ENCODE measurements around the gene CCDC80.

CCDC80 gene

DNA sequence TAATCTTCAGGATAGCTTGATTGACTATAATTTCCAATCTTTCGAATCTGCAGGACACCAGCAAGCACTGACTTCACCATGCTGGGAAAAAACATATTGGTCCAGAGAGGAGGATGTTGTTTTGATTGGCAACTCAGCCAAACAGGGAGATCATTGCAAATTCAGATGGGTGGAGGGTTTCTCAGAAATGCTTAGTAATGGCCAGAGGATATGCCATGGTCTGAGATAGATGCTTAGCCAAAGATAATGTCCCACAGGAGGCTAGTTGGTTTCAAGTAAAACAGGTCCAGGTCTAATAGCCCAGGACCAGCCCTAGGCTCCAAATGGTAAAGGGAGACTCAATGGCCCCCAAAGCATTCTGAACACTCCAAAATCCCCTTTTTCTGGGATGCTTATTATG is 46.7 kb upstream of the CCDC80 start:
- H3K4me3 ChIP-seq (ENCODE audit: low read depth, low read length), result no peak overlapping the region
- no peaks in the 10 kb centered on the region for H3K27me3 ChIP-seq
- no peaks in the 10 kb centered on the region for H3K9me3 ChIP-seq
- DNase-seq, result no peak
- TF ChIP-seq, protein P1, sequence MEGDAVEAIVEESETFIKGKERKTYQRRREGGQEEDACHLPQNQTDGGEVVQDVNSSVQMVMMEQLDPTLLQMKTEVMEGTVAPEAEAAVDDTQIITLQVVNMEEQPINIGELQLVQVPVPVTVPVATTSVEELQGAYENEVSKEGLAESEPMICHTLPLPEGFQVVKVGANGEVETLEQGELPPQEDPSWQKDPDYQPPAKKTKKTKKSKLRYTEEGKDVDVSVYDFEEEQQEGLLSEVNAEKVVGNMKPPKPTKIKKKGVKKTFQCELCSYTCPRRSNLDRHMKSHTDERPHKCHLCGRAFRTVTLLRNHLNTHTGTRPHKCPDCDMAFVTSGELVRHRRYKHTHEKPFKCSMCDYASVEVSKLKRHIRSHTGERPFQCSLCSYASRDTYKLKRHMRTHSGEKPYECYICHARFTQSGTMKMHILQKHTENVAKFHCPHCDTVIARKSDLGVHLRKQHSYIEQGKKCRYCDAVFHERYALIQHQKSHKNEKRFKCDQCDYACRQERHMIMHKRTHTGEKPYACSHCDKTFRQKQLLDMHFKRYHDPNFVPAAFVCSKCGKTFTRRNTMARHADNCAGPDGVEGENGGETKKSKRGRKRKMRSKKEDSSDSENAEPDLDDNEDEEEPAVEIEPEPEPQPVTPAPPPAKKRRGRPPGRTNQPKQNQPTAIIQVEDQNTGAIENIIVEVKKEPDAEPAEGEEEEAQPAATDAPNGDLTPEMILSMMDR (IDR thresholded peaks at IDR 0.05; ENCODE audit: low read depth, low read length), result no peak
- H3K36me3 ChIP-seq, result no peaks in the 10 kb centered on the region
- H3K4me1 ChIP-seq, result no peaks in the 10 kb centered on the region

DNA sequence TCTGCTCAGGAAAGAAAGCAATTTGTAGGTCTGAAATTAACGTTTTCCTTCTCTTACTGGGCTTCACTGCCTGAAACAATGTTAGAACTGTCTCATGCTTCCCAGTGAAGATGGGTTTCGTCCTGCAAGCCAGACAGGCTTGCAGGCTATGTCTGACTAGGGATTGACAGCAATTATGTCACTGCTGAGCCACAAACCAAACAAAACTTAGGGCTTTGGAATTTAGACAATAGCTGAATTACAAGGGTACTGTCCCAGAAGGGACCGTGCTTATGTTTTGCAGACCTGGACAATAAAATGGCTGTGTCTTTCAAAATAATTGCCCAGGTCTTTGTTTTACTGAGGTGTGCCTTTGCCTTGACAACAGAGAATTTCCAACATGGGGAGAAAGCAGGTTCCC is 46.3 kb upstream of the CCDC80 start:
- DNase-seq, result no peak
- no peak overlapping the region for H3K4me3 ChIP-seq (ENCODE audit: low read depth, low read length)
- H3K9me3 ChIP-seq, result no peaks in the 10 kb centered on the region
- TF ChIP-seq, protein P1 (IDR thresholded peaks at IDR 0.05; ENCODE audit: low read depth, low read length), result no peak
- no peaks in the 10 kb centered on the region for H3K4me1 ChIP-seq
- H3K36me3 ChIP-seq, result no peaks in the 10 kb centered on the region
- no peaks in the 10 kb centered on the region for H3K27me3 ChIP-seq

DNA sequence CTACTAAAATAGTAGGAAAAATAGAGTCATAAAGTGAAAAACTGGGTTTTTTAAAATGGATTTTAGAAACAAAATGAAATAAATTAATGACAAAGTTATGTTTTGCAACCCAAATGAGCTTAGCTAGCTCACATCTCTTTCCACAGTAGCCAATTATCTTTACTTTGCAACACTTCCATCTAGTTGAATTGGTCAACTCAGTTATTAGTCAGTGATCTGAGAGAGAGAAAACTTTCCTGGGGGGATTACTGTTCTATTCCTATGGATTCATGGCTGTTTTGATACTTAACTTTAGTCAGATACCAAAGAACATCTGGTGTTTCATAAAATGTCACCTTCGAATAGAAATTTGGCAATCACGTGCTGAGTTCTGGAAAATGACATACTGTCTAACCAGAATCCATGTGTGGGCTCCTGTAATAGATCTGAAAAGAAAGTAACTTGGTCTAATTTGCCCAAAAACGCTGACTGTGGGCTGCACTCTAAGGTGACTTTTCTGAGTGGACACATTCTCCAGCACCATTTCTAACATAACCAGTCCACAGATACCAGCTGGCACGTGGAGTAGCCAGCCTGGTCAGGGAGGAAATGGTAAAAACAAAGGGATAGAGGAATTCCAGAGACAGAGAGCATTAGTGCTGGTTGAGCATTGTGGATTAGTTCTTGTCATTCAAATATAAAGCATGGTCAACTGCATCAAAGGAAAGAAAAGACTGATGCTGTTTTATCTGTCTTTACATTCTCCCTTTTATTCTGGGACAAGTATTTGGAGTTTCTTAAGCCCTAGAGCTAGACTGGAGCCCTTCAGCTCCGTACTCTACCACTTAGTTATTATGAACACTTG is 45.2 kb upstream of the CCDC80 start:
- TF ChIP-seq, protein P1 (IDR thresholded peaks at IDR 0.05; ENCODE audit: low read depth, low read length), result no peak
- Histone ChIP-seq H3K4me3 (ENCODE audit: low read depth, low read length) (no peak overlapping the region), H3K27me3 (no peaks in the 10 kb centered on the region), H3K36me3 (no peaks in the 10 kb centered on the region), H3K9me3 (no peaks in the 10 kb centered on the region), H3K4me1 (no peaks in the 10 kb centered on the region)
- no peak for DNase-seq

DNA sequence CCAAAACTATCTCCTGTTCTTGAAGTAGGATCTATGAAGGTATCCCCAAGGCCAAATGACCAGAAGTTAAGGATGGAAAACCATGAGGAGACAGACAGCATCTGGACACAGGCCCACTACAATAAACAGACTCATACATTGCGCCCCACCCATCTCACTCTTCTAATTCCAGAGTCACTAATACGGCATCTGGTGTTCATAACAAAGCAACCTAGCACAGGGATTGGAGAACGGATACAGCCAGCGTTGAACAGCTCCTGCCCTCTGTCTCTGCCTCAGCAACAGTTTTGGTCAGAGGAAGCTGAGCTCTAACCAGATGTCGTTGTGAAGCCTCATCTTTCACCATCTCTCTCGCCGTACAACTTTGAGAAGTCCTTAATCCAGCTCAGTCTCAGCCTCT is 44.5 kb upstream of the CCDC80 start:
- Histone ChIP-seq H3K27me3 (no peaks in the 10 kb centered on the region), H3K36me3 (no peaks in the 10 kb centered on the region), H3K9me3 (no peaks in the 10 kb centered on the region), H3K4me1 (no peaks in the 10 kb centered on the region), H3K4me3 (ENCODE audit: low read depth, low read length) (no peak overlapping the region)
- DNase-seq, result peak; percentile 53
- TF ChIP-seq, protein P1 (IDR thresholded peaks at IDR 0.05; ENCODE audit: low read depth, low read length), result no peak

DNA sequence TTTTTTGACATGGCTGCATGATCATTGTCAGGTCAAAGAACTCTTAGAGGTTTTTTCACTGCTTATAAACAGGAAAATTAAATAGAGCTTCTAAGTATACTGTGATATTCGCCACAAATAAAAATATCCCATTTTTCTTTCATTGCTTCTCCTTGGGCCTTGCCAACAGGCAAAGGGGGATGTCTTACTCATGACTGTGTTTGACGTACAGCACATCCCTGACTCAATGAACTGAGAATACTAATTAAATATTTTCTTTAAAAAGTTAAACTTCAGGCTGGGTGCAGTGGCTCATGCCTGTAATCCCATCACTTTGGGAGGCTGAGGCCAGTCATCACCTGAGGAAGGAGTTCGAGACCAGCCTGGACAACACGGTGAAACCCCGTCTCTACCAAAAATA is 41.4 kb upstream of the CCDC80 start:
- H3K27me3 ChIP-seq, result no peaks in the 10 kb centered on the region
- no peaks in the 10 kb centered on the region for H3K9me3 ChIP-seq
- no peak for DNase-seq
- TF ChIP-seq, protein P1 (IDR thresholded peaks at IDR 0.05; ENCODE audit: low read depth, low read length), result no peak
- no peak overlapping the region for H3K4me3 ChIP-seq (ENCODE audit: low read depth, low read length)
- no peaks in the 10 kb centered on the region for H3K36me3 ChIP-seq
- H3K4me1 ChIP-seq, result no peaks in the 10 kb centered on the region

DNA sequence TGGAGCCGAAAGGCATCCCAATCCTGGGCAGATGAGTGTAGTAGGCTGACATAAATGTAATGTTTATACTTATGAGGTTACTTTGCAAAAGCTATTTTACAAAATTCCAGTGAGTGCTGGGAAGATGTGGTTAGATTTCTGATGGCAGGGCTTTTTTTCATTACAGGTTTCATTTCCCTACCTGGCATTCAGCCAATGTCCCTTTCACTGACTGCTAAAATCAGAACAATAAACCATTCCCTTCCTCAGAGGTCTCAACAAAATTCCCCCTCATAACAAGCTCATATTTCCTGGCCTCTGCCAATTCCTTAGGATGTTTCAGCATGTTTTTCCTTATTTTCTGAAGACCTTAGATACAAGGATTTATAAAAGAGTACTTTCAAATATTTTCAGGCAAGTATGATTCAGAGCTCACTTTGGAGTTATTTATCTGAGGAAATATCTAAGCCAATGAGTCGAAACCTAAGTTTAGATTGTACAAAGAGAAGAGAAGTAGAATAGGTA is 40.9 kb upstream of the CCDC80 start:
- no peak overlapping the region for H3K4me3 ChIP-seq (ENCODE audit: low read depth, low read length)
- H3K36me3 ChIP-seq, result no peaks in the 10 kb centered on the region
- no peaks in the 10 kb centered on the region for H3K27me3 ChIP-seq
- no peak for DNase-seq
- TF ChIP-seq, protein P1 (IDR thresholded peaks at IDR 0.05; ENCODE audit: low read depth, low read length), result no peak
- no peaks in the 10 kb centered on the region for H3K4me1 ChIP-seq
- no peaks in the 10 kb centered on the region for H3K9me3 ChIP-seq

Data from BE2C (cell line).